HG03442 (cell line): ENCODE results near the gene DNAJB8.

Experiments used
- ATAC-seq: cut with Tn5 transposase; IDR thresholded peaks from one replicate; pipeline ENCODE4 v1.9.1; 2021; ENCODE audit warnings: mild to moderate bottlenecking, moderate library complexity; ENCODE audit not compliant: unreplicated experiment

DNAJB8 gene

DNA sequence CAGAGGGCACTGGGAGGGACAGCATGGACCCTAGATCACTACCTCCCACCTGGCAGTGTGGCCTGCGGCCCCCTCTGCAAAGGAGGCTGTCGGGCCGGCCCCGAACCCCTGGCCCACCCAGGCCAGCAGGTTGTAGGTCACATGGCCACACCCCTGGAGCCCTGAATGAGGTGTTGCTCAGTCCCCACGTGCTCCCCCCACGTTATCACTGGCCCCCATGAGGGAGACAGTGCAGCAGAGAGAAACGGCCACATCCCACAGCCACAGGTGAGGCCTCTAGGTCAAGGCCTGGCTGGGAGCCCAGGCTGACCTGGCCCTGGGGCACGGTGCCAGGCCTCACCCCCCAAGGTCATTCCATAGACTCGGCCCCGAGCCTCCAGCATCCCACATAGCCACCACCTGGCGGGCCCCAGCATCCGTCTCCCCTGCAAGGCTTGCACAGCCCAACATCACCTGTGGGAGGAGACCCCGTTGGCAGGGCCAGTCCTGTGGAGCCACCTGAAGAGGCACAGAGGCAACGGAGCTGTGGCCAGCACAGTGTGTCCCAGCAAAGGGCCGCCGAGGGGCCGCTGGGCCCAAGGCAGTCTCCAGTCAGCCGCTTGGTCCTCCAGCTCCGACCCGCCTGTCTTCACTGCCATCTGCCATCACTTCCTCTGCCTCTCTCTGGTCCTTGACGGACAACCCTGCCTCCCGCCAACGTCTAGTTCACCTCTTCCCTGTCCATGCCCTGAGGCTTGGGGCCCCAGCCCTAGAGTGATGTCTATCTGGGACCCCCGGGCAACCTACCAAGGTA, 53.1 kb downstream of the DNAJB8 start:
- ATAC-seq: no peak

DNA sequence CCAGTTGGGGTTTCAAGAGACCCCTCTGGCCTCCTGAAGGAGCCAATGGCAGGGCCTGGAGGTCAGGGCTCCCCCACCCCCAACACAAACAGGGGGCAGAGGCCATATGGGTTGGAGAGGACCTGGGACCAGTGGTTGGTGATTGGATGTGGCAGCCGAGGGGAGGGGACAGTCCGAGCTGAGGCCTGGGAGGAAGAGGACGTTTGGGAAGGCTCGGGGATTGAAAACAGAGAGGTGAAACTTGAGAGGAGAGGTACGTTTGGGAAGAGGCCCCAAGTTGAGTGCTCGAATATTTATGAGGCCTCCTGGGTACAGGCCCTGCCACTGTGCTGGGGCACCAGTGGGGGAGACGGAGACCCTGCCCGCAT, 53.7 kb downstream of the DNAJB8 start:
- ATAC-seq: no peak
